HepG2 (cell line): ENCODE data around the gene CARD19. TPM values are rescaled to one million over a fixed set of nuclear protein-coding genes. Genes with fewer than 3 reads are reported as not detected.

Source experiments
- ATAC-seq: fragments of 200-7000 bp; cut with Tn5 transposase; 3 replicates; pipeline ENCODE4 v1.9.1; 2020; ENCODE audit warnings: mild to moderate bottlenecking, moderate library complexity
- BruUV-seq: library from RNA; stranded (reverse); fragments of 400-500 nt; replicated peaks from 2 replicates; lab custom pipeline; 2021; lab: Mats Ljungman, UMichigan
- CTCF ChIA-PET: fragments of 300-600 bp; formaldehyde crosslinking; extraction: SDS; loops from one replicate; lab custom pipeline; 2021; ENCODE audit warnings: low total read pairs, inconsistent platforms, low intra/inter-chr PET ratio; lab: Yijun Ruan, JAX
- POLR2A ChIA-PET: fragments of 350-600 bp; sonication (Branson Sonifier 250); formaldehyde crosslinking; loops from one replicate; lab custom pipeline; 2020; ENCODE audit warnings: antibody characterized with exemption, inconsistent platforms; lab: Yijun Ruan, JAX
- DNase-seq: peaks from one replicate; pipeline ENCODE4 v3.0.0-alpha.2; 2015; ENCODE audit warnings: low spot score
- FAIRE-seq: peaks from 3 replicates; lab custom pipeline; 2011; peaks lifted over from hg19 to GRCh38; lab: Jason Lieb, UNC
- H2AFZ ChIP-seq: one replicate; pipeline ENCODE4 v1.6.1; 2011; ENCODE audit warnings: low read length, inconsistent platforms
- H3K27ac ChIP-seq: fragments of 300-600 bp; 3 replicates; pipeline ENCODE4 v1.8.0; 2011; ENCODE audit warnings: mixed run types, mild to moderate bottlenecking, mixed read lengths, low read length, inconsistent platforms; ENCODE audit not compliant: insufficient read depth; ENCODE audit errors: extremely low read length
- H3K27me3 ChIP-seq, 2 experiments: fragments of 200-600 bp in 1 of 2; 2 replicates in 1 of 2; 3 replicates in 1 of 2; pipeline versions ENCODE4 v1.6.0 to v1.8.0; 2011; ENCODE audit warnings: low read length in 2 of 2, mild to moderate bottlenecking in 2 of 2, moderate library complexity in 2 of 2, inconsistent platforms in 1 of 2; ENCODE audit not compliant: insufficient read depth in 2 of 2, control insufficient read depth in 1 of 2
- H3K36me3 ChIP-seq, 2 experiments: fragments of 200-600 bp in 1 of 2; replicated peaks in 1 of 2; 2 replicates in 1 of 2; 3 replicates in 1 of 2; pipeline versions ENCODE4 v1.5.1 to v1.8.0; 2011; ENCODE audit warnings: low read length in 2 of 2, inconsistent platforms in 1 of 2; ENCODE audit not compliant: insufficient read depth in 2 of 2, control insufficient read depth in 1 of 2
- H3K4me1 ChIP-seq: 2 replicates; pipeline ENCODE4 v1.5.1; 2012; ENCODE audit warnings: low read length, inconsistent platforms; ENCODE audit not compliant: insufficient read depth
- H3K4me2 ChIP-seq: 2 replicates; pipeline ENCODE4 v1.6.0; 2011; ENCODE audit warnings: low read depth, low read length, inconsistent platforms
- H3K4me3 ChIP-seq, 3 experiments: fragments of 200-600 bp in 1 of 3; sonication (generic), shearing (Covaris generic) in 1 of 3; replicated peaks in 1 of 3; 2 replicates each; pipeline ENCODE4 v1.5.1; 2011 to 2016; ENCODE audit warnings: low read length in 3 of 3, inconsistent platforms in 2 of 3, low read depth in 2 of 3, mild to moderate bottlenecking in 2 of 3, control low read depth in 1 of 3, mixed read lengths in 1 of 3; ENCODE audit not compliant: insufficient read depth in 1 of 3
- H3K79me2 ChIP-seq: one replicate; pipeline ENCODE4 v1.6.1; 2011; ENCODE audit warnings: low read length, inconsistent platforms; ENCODE audit not compliant: insufficient read depth
- H3K9ac ChIP-seq: 2 replicates; pipeline ENCODE4 v1.6.0; 2011; ENCODE audit warnings: mild to moderate bottlenecking, low read depth, low read length, inconsistent platforms; ENCODE audit not compliant: insufficient read depth
- H3K9me3 ChIP-seq: 2 replicates; pipeline ENCODE4 v1.5.1; 2012; ENCODE audit warnings: mild to moderate bottlenecking, low read length
- H4K20me1 ChIP-seq: 2 replicates; pipeline ENCODE4 v1.6.0; 2011; ENCODE audit warnings: inconsistent platforms, mild to moderate bottlenecking, low read length, moderate library complexity; ENCODE audit not compliant: insufficient read depth
- HOXA5 ChIP-seq: sonication (generic); formaldehyde crosslinking; IDR thresholded peaks from 2 replicates; pipeline ENCODE4 v1.4.0; 2020; ENCODE audit warnings: missing genetic modification reagents
- JUN ChIP-seq: sonication (generic); formaldehyde crosslinking; IDR thresholded peaks from 2 replicates; pipeline ENCODE4 v1.4.0; 2020; ENCODE audit warnings: mild to moderate bottlenecking, missing genetic modification reagents
- JUNB ChIP-seq: sonication (generic); formaldehyde crosslinking; IDR thresholded peaks from 2 replicates; pipeline ENCODE4 v1.8.0; 2022; ENCODE audit warnings: missing genetic modification reagents, mild to moderate bottlenecking, borderline replicate concordance
- SP2 ChIP-seq: sonication (generic); formaldehyde crosslinking; IDR thresholded peaks from 2 replicates; pipeline ENCODE4 v1.5.1; 2020; ENCODE audit warnings: mild to moderate bottlenecking, missing genetic modification reagents
- ZNF44 ChIP-seq: sonication (generic); formaldehyde crosslinking; IDR thresholded peaks from 2 replicates; pipeline ENCODE4 v1.5.1; 2020; ENCODE audit warnings: mild to moderate bottlenecking, missing genetic modification reagents
- ZNF790 ChIP-seq: sonication (generic); formaldehyde crosslinking; IDR thresholded peaks from 2 replicates; pipeline ENCODE4 v1.8.0; 2022; ENCODE audit warnings: missing genetic modification reagents, mild to moderate bottlenecking, borderline replicate concordance
- ZNF878 ChIP-seq: sonication (generic); formaldehyde crosslinking; IDR thresholded peaks from 2 replicates; pipeline ENCODE4 v1.8.1; 2023; ENCODE audit warnings: mild to moderate bottlenecking, missing genetic modification reagents, moderate library complexity
- WGBS: methylation state at CpG from one replicate; pipeline ENCODE4 v1.1.6; 2017; ENCODE audit warnings: low lambda C conversion rate; 5-methylcytosine and 5-hydroxymethylcytosine counted together
- in situ Hi-C: cut with HindIII; loops from 2 replicates; pipeline ENCODE4 v1.10.0; 2017; ENCODE audit warnings: low pct_unique_long_range_greater_than_20kb; ENCODE audit not compliant: extremely low pct_ligation_motif_present
- intact Hi-C: fragments of 100-400 bp; cut with micrococcal nuclease; formaldehyde crosslinking; loops from one replicate; pipeline ENCODE4 v1.10.0; 2022; ENCODE audit not compliant: unreplicated experiment
- polyA plus RNA-seq, 8 experiments: library from polyadenylated mRNA; depleted of rRNA in 3 of 8; stranded (reverse) in 7 of 8; unstranded in 1 of 8; fragments of >200 nt; fragmentation: Illumina TruSeq in 4 of 8; extraction: Trizol in 4 of 8; gene quantifications; 2 replicates each; pipeline versions ENCODE4 v1.2.1 to v1.2.3, GENCODE V29; 2011 to 2016; ENCODE audit warnings: low read depth in 4 of 8, missing spikeins in 1 of 8, mixed read lengths in 1 of 8; ENCODE audit not compliant: insufficient read depth in 1 of 8
- total RNA-seq, 5 experiments: library from RNA; depleted of rRNA; stranded (reverse); fragments of >200 nt; fragmentation: Illumina TruSeq; extraction: Trizol; gene quantifications; 2 replicates each; pipeline ENCODE4 v1.2.3, GENCODE V29; 2016; ENCODE audit warnings: low read depth in 1 of 5
- TF ChIP-seq, protein P1 (sequence below): IDR thresholded peaks from 2 replicates; pipeline ENCODE4 v1.6.1; 2016
- TF ChIP-seq, protein P2 (sequence below): sonication (generic); formaldehyde crosslinking; IDR thresholded peaks from 2 replicates; pipeline ENCODE4 v1.8.1; 2023; ENCODE audit warnings: mild to moderate bottlenecking, moderate library complexity, missing genetic modification reagents
- TF ChIP-seq, protein P3 (sequence below): sonication (generic); formaldehyde crosslinking; IDR thresholded peaks from 2 replicates; pipeline ENCODE4 v1.8.0; 2022; ENCODE audit warnings: mild to moderate bottlenecking, missing genetic modification reagents
- TF ChIP-seq, protein P4 (sequence below): sonication (generic); IDR thresholded peaks from 2 replicates; pipeline ENCODE4 v1.6.1; 2016; ENCODE audit warnings: low read depth, borderline replicate concordance
- TF ChIP-seq, protein P5 (sequence below): conservative IDR thresholded peaks from 2 replicates; pipeline ENCODE4 v1.6.1; 2018; ENCODE audit warnings: missing genetic modification reagents

Gene CARD19
- total and polyA plus RNA-seq, 2 of the 13 experiments (the other 11 are each of a cell fraction or from before 2014, with no cell fraction given): 18.4 to 47.2 TPM

DNA sequence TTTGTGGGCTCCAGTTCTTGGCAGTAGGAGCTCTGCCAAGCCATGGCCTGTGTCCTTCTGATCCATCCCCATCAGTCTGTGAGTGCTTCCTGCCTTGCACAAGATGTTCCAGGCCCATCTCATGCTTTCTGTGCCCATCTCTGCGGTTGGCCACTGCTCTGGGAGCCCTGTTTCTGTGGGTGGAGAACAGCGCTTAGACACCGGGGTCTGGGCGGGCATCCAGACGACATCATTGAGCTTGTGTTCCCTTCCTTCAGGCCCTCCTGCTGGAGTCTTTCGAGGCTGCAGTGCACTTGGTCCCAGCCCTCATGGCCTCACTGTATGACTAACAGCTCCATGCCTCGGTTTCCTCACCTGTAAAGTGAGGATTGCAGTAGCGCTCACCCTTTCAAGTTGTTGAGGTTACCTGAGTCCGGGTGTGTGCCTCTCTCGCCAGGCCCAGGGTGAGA is 14.9 kb upstream of the CARD19 start:
- BruUV-seq: no TSS peak
- intact Hi-C loops: no loop called here
- no peak overlapping the region for H3K9ac ChIP-seq

DNA sequence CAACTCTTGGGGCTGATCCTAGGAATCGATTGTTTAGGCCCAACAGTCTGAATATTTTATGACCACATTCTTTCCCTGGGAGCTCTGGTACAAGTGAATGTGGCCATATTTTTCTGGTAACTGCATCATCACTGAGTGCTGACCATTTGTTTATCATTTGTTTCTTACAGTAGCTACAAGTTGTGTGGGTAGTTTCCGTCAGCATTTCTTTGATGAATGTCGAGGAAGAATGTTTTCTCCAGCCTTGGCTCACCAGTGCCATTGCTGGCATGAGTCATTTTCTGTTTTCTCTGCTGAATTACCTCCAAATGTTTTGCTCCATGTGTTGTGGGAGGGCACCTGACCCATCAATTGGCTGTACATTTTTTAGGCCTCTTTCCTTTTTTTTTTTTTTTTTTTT is 14.1 kb upstream of the CARD19 start:
- Histone ChIP-seq H3K4me2 (no peak overlapping the region), H3K36me3 (no peaks in the 10 kb centered on the region), H3K27ac (no peak overlapping the region), H3K9ac (no peak overlapping the region), H3K4me1 (peaks cover 7% of the 10 kb centered on the region), H3K79me2 (no peaks in the 10 kb centered on the region), H3K27me3 (no peaks in the 10 kb centered on the region; a peak in 1 of 5 replicates), H3K4me3 (no peak overlapping the region), H2AFZ (no peak overlapping the region), H4K20me1 (no peaks in the 10 kb centered on the region), H3K9me3 (no peaks in the 10 kb centered on the region)
- ChIA-PET POLR2A (interaction anchor here (0.7 kb wide), 1 partner anchor 21 kb away, joined by 3 read pairs; no protein-coding TSS in a partner anchor), CTCF (no interaction called here)
- FAIRE-seq: no peak
- in situ Hi-C loops (no loop called here), intact Hi-C loops (no loop called here)
- no TSS peak for BruUV-seq
- no peak for DNase-seq
- ATAC-seq: no peak
- WGBS: 62% methylated on average over 3 of the region's 3 CpGs
- TF ChIP-seq, protein P1, sequence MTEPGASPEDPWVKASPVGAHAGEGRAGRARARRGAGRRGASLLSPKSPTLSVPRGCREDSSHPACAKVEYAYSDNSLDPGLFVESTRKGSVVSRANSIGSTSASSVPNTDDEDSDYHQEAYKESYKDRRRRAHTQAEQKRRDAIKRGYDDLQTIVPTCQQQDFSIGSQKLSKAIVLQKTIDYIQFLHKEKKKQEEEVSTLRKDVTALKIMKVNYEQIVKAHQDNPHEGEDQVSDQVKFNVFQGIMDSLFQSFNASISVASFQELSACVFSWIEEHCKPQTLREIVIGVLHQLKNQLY (CRISPR knock-in tag): no peak
- TF ChIP-seq, protein P2, sequence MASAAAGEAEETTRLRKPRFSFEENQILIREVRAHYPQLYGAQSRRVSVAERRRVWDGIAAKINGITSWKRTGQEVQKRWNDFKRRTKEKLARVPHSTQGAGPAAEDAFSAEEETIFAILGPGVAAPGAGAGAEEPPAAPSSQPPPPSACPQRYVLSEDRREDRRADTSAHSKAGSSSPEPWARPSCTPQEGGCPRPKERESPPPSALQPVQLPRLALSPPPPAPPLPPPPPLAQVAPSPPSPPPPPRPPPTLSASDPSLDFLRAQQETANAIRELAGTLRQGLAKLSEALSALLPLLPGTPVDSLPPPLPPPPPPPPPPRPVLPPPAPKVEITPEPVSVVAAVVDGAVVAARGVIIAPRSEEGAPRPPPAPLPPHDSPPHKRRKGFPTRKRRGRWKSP (CRISPR knock-in tag): no peak
- TF ChIP-seq JUN (CRISPR knock-in tag) (no peak), SP2 (CRISPR knock-in tag) (no peak), ZNF790 (CRISPR knock-in tag) (no peak)
- TF ChIP-seq, protein P3, sequence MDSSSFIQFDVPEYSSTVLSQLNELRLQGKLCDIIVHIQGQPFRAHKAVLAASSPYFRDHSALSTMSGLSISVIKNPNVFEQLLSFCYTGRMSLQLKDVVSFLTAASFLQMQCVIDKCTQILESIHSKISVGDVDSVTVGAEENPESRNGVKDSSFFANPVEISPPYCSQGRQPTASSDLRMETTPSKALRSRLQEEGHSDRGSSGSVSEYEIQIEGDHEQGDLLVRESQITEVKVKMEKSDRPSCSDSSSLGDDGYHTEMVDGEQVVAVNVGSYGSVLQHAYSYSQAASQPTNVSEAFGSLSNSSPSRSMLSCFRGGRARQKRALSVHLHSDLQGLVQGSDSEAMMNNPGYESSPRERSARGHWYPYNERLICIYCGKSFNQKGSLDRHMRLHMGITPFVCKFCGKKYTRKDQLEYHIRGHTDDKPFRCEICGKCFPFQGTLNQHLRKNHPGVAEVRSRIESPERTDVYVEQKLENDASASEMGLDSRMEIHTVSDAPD: no peak

More for the DNA sequence above, 14.9 kb upstream of the CARD19 start:
- Histone ChIP-seq H3K4me1 (no peaks in the 10 kb centered on the region), H3K36me3 (no peaks in the 10 kb centered on the region), H3K79me2 (no peaks in the 10 kb centered on the region), H3K4me3 (no peak overlapping the region), H3K27me3 (no peaks in the 10 kb centered on the region; a peak in 1 of 5 replicates), H3K27ac (no peak overlapping the region), H2AFZ (no peak overlapping the region), H3K4me2 (no peak overlapping the region), H3K9me3 (no peaks in the 10 kb centered on the region), H4K20me1 (no peaks in the 10 kb centered on the region)
- WGBS: 67% methylated on average over 6 of the region's 10 CpGs
- TF ChIP-seq, protein P4, sequence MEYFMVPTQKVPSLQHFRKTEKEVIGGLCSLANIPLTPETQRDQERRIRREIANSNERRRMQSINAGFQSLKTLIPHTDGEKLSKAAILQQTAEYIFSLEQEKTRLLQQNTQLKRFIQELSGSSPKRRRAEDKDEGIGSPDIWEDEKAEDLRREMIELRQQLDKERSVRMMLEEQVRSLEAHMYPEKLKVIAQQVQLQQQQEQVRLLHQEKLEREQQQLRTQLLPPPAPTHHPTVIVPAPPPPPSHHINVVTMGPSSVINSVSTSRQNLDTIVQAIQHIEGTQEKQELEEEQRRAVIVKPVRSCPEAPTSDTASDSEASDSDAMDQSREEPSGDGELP: no peak
- TF ChIP-seq ZNF878 (CRISPR knock-in tag): no peak
- TF ChIP-seq ZNF44 (CRISPR knock-in tag): no peak
- TF ChIP-seq, protein P5, sequence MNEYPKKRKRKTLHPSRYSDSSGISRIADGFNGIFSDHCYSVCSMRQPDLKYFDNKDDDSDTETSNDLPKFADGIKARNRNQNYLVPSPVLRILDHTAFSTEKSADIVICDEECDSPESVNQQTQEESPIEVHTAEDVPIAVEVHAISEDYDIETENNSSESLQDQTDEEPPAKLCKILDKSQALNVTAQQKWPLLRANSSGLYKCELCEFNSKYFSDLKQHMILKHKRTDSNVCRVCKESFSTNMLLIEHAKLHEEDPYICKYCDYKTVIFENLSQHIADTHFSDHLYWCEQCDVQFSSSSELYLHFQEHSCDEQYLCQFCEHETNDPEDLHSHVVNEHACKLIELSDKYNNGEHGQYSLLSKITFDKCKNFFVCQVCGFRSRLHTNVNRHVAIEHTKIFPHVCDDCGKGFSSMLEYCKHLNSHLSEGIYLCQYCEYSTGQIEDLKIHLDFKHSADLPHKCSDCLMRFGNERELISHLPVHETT (CRISPR knock-in tag): no peak
- TF ChIP-seq HOXA5 (CRISPR knock-in tag): no peak
- no peak for TF ChIP-seq JUNB (CRISPR knock-in tag)
- ChIA-PET POLR2A (no interaction called here), CTCF (no interaction called here)
- in situ Hi-C loops: no loop called here
- no peak for FAIRE-seq
- ATAC-seq: no peak
- DNase-seq: no peak
